ENCODE measurements around the gene PCDH9.
"Not testable (repeated sequence)": the region's sequence is repeated elsewhere in the genome, so short reads cannot be mapped to it uniquely, and the experiment has no call there.

Gene PCDH9

DNA sequence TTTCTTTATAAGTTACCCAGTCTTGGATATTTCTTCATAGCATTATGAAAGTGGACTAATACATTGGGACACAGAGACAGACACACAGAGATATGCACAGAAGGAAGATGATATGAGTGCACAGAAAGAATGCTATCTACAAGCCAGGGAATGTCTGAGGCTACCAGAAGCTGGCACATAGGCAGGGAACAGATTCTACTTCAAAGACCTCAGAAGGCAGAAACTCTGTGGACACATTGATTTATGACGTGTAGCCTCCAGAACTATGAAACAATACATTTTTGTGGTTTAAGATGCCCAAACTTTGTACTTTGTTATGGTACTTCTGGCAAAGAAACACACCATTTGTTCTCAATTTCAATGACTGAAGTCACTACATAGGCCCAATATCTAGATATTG lies 556.7 kb downstream of the PCDH9 start:
- no peak for DNase-seq (ENCODE audit: low read depth in 3 of 3, low spot score in 1 of 3)

- no peak for DNase-seq (ENCODE audit: low read depth in 3 of 3, low spot score in 1 of 3)
Observed at GRCh38 chr13:66665991-66666390, 564.1 kb downstream of the PCDH9 start.

DNA sequence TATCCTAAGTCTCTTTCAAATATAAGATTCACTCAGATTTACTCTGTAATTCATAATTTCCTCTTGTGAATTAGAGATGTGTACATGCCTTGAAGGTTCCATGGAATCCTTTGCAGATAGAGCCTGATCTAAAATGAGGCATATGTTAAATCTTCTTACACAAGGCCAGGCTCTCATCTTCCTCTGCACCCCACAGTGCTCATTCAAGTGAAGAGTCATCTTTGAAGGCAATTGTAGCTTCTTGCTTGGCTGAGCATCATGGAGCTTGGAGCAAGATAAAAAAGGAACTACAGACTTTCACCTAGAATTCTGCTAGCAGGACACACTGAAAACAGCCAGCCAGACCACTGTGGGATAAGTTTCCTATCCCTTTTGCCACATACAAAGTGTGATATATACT lies 566.4 kb downstream of the PCDH9 start:
- DNase-seq (ENCODE audit: low read depth in 3 of 3, low spot score in 1 of 3) = no peak

GRCh38 chr13:66663206-66663605 lies 566.9 kb downstream of the PCDH9 start:
- DNase-seq (ENCODE audit: low read depth in 3 of 3, low spot score in 1 of 3) = no peak

- DNase-seq (ENCODE audit: low read depth in 3 of 3, low spot score in 1 of 3) = no peak
Observed at GRCh38 chr13:66661336-66661735, 568.8 kb downstream of the PCDH9 start.

DNA sequence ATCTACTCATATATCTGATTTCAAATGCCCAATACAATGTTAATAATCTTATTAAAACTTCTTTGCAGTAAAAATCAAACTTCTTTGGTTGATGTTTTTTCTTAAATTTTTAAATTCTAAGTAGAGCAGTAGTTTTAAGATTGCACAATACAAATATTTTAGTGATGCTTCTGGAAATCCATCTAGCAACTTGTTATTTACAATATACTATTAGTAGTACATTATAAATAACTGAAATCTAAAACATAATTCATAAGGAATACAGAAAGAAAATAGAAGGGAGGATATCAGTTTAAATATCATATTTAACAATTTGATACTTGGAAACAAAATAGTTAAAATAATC lies 569.7 kb downstream of the PCDH9 start:
- no peak for DNase-seq (ENCODE audit: low read depth in 3 of 3, low spot score in 1 of 3)

DNA sequence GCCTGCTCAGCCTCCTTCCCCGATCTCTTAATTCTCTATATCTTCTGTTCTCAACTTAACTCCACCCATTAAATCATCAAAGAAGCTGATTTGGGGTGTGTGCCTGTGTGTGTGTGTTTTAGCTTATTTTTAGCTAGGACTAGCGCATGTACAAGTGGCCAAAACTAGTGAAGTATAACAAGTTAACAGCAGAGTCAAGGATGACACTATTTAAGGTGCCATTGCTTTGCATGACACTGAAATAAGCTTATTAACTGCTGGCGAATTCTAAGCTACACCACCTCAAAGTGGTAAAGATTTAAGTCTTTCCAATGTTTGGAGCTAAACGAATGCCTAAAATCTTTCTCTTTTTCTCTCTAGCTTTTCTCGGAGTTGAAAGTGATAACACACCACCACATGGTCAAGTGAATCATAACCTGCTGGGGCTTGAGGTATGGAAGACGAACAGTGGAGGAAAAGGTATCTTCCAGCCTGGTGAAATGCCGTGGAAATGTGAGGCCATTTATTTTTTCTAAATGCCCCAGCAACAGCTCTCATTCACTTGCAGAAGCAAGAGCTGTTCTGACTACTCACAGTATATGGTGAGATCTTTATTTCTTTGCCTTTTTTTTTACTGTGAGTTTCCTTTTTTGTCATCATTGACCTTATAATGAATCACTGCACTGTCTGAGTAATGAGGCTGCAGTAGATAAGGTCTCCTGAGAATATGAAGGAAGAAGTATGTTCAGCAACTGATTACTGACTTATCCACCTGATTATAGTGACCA lies 570.3 kb downstream of the PCDH9 start:
- no peak for DNase-seq (ENCODE audit: low read depth in 3 of 3, low spot score in 1 of 3)

- DNase-seq (ENCODE audit: low read depth in 3 of 3, low spot score in 1 of 3) = no peak
Observed at GRCh38 chr13:66659286-66659685, 570.9 kb downstream of the PCDH9 start.

DNA sequence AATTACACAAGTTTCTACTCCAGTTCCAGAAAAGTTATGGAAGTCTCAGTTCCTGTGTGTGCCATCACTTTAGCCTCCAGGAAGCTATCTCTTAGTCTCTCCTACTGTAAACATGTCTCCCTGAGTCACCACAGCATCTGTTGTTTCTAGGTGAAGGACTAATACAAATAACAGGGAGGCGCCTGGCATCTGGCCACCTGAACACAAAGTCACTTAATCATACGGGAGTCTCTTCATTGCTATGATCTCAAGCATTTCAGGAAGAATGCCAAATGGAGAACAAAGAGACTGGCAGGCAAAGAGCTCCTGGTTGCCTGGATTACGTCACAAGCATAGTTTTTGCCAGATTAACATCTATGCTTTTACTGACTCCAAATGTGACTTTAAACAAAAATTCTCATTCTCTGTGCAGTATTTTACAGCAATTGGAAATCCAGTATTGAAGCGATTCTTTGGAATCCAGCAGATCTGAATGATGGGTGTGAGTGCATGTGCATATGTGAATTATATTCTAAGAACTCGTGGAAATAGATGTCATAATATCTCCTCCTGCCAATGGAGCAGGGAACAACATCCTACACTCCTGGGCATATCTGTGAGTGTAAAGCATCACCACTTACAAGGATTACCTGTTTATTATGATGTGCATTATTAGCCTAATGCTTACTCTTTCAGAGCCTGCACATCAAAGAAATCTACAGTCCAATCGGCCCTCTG lies 572.8 kb downstream of the PCDH9 start:
- no peak for DNase-seq (ENCODE audit: low read depth in 3 of 3, low spot score in 1 of 3)

GRCh38 chr13:66655847-66656454 lies 574.2 kb downstream of the PCDH9 start:
- no peak for DNase-seq (ENCODE audit: low read depth in 3 of 3, low spot score in 1 of 3)

- DNase-seq (ENCODE audit: low read depth in 3 of 3, low spot score in 1 of 3) = no peak
Observed at GRCh38 chr13:66644855-66645460, 585.2 kb downstream of the PCDH9 start.

- no peak for DNase-seq (ENCODE audit: low read depth in 3 of 3, low spot score in 1 of 3)
Observed at GRCh38 chr13:66640231-66640630, 589.9 kb downstream of the PCDH9 start.

GRCh38 chr13:66639044-66639443 lies 591.1 kb downstream of the PCDH9 start:
- DNase-seq (ENCODE audit: low read depth in 3 of 3, low spot score in 1 of 3) = no peak

- DNase-seq (ENCODE audit: low read depth in 3 of 3, low spot score in 1 of 3) = no peak
Observed at GRCh38 chr13:66635526-66635925, 594.6 kb downstream of the PCDH9 start.

DNA sequence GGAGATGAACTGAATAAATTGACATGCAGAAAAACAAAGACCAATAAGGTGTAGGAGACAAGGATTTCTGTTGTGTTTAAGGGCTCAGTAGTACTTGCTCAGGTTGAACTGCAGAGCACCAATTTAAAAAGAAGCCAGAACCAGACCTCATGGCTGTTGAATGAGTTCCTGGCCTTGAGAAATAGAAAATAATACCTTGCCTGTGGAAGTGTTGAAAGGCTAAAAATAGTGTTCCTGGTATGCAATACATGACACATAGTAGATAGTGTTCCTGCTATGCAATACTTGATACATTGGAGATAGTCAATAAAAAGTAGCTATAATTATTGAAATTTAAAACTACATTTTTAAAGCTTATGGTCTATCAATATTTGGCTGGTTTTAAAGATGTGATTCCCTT lies 595.8 kb downstream of the PCDH9 start:
- no peak for DNase-seq (ENCODE audit: low read depth in 3 of 3, low spot score in 1 of 3)

- no peak for DNase-seq (ENCODE audit: low read depth in 3 of 3, low spot score in 1 of 3)
Observed at GRCh38 chr13:66627512-66627911, 602.6 kb downstream of the PCDH9 start.

GRCh38 chr13:66624302-66624701 lies 605.8 kb downstream of the PCDH9 start:
- DNase-seq (ENCODE audit: low read depth in 3 of 3, low spot score in 1 of 3) = no peak

- no peak for DNase-seq (ENCODE audit: low read depth in 3 of 3, low spot score in 1 of 3)
Observed at GRCh38 chr13:66623129-66623820, 606.9 kb downstream of the PCDH9 start.

DNA sequence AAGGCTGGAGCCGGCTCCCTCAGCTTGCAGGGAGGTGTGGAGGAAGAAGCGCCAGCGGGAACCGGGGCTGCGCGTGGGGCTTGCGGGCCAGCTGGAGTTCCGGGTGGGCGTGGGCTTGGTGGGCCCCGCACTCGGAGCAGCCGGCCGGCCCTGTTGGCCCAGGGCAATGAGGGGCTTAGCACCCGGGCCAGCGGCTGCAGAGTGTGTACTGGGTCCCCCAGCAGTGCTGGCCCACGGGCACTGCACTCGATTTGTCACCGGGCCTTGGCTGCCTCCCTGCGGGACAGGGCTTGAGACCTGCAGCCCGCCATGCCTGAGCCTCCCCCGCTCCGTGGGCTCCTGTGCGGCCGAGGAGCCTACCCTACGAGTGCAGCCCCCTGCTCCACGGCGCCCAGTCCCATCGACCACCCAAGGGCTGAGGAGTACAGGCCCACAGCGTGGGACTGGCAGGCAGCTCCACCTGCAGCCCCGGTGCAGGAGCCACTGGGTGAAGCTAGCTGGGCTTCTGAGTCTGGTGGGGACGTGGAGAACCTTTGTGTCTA lies 608.2 kb downstream of the PCDH9 start:
- not testable (repeated sequence) for DNase-seq (ENCODE audit: low read depth in 3 of 3, low spot score in 1 of 3)

GRCh38 chr13:66618702-66619101 lies 611.4 kb downstream of the PCDH9 start:
- no peak for DNase-seq (ENCODE audit: low read depth in 3 of 3, low spot score in 1 of 3)

GRCh38 chr13:66617786-66618185 lies 612.4 kb downstream of the PCDH9 start:
- DNase-seq (ENCODE audit: low read depth in 3 of 3, low spot score in 1 of 3) = no peak

All from stimulated activated CD4-positive, alpha-beta T cell treated with anti-CD3 and anti-CD28 coated beads, TNF-alpha, amount 100 ng/mL, for 1 hour (primary cell).